Measurements from ENCODE around the gene TEDC2.

TEDC2 gene

DNA sequence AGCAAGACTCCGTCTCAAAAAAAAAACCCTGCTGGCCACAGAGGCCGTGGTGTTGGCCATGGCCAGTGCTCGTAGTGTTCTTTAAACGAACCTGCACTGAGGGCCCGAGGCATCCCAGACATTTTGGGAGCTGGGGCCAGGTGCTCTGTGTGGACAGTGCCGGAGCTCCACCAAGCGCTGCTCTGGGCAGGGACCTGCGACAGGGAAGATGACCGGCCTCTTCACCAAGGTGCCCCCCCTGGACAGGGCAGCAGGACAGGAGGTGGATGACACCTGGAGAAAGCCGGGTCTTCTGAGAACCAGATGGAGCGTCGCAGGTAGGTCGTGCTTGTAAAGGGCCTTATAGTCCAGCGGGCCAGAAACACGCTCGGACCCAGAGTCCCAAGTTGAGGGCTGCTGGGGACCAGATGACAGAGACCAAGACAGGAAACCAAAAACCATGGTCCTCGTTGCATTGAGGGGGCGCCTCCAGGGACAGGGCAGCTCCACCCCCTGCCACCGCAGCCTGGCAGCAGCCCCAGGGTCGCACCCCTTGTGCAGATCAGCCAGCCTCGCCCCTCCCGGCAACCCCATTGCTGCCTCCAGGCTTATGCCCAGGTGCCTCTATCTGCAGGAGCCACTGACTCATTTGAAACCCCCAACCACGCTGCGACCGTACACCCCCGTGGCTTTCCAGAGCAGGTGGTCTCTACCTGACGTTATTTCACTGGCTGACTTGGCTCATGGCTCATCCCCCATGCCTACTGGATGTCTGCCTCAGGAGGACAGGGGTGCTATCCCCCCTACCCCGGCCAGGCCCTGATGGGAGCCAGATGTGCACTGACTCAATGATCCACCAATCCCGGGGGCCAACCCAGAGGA is 7.0 kb downstream of the TEDC2 start:
- no peak for TF ChIP-seq CTCF (IDR thresholded peaks at IDR 0.05; ENCODE audit: unreplicated experiment in 3 of 3)
- H3K27me3 Mint-ChIP-seq (ENCODE audit: low read depth), result no peaks in the 10 kb centered on the region

DNA sequence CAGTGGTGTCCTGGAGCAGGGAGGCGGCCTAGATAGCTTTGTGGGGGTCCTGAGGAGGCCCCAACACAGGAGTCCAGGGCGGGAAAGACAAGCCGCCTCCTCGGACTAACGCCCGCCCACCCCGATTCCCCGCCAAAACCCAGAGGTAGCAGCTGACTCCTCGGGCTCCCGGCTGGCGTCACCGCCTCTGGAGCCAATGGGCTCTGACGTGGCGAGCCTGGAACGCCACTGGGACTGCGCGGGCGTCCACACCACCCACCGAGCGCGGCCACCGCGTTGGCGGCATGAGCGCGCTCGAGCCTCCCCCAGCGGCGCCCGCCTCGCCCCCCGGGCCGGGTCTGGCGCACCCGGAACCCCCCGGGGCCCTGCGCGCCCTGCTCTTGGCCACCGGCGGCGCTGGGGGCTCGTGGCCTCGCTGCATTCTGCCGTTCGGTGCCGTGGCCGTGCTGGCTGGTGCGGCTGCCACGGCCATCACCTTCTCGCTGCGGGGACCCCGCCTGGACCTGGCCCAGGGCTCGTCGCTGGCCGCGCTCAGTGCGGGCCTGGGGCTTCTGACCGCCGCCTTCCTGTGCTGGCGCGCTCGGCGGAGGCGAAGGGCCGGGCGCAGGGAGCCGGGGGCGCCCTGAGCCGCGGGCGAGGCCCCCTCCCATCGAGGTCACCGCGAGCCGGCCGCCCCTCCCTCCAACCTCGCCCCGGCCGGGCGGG is 7.8 kb downstream of the TEDC2 start:
- peaks cover 13% of the 10 kb centered on the region for H3K4me1 Mint-ChIP-seq
- H3K27me3 Mint-ChIP-seq (ENCODE audit: low read depth), result no peaks in the 10 kb centered on the region
- TF ChIP-seq CTCF (IDR thresholded peaks at IDR 0.05; ENCODE audit: unreplicated experiment in 3 of 3), result peak; percentile 13 to 20 (median 15)
- no peaks in the 10 kb centered on the region for H3K36me3 Mint-ChIP-seq (ENCODE audit: low read depth)
- peak overlapping the region; percentile 59 to 80 (median 78) for H3K27ac Mint-ChIP-seq
- H3K4me3 Mint-ChIP-seq, result peak overlapping the region; percentile 75 to 81 (median 79)
- no peaks in the 10 kb centered on the region for H3K9me3 Mint-ChIP-seq

More for the DNA sequence above, 7.0 kb downstream of the TEDC2 start:
- peak overlapping the region; percentile 59 to 80 (median 78) for H3K27ac Mint-ChIP-seq
- H3K36me3 Mint-ChIP-seq (ENCODE audit: low read depth), result no peaks in the 10 kb centered on the region
- peaks cover 13% of the 10 kb centered on the region for H3K4me1 Mint-ChIP-seq
- H3K9me3 Mint-ChIP-seq, result no peaks in the 10 kb centered on the region
- peak overlapping the region; percentile 51 to 72 (median 64) for H3K4me3 Mint-ChIP-seq

DNA sequence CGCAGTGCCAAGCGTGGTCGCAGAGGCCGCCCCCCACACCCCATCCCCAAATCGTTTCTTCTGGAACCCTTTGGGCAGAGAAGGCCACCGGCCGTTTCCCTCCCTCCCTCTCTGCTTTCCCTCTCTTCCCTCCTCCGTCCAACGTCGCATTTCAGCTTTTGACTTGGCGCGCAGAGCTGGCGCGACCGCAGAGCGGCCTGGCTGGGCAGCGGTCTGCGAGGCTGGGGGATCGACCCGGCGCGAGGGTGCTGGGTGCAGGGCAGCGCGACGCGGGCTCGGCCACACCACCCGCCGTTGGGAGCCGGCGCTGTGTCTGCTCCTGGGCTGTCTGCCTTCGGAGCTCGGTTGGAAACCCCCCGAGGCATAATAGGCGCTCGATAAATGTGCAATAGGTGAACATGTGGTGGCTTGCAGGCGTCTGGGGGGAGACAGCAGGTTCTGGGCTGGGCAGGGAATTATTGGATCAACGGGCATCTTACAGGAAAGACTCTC is 8.4 kb downstream of the TEDC2 start:
- Mint-ChIP-seq H3K36me3 (ENCODE audit: low read depth) (no peaks in the 10 kb centered on the region), H3K4me3 (peak overlapping the region; percentile 75 to 81 (median 79)), H3K27me3 (ENCODE audit: low read depth) (no peaks in the 10 kb centered on the region), H3K4me1 (peaks cover 18% of the 10 kb centered on the region), H3K27ac (peak overlapping the region; percentile 50 to 83 (median 76)), H3K9me3 (no peaks in the 10 kb centered on the region)
- TF ChIP-seq CTCF (IDR thresholded peaks at IDR 0.05; ENCODE audit: unreplicated experiment in 3 of 3), result no peak

- peaks cover 19% of the 10 kb centered on the region for H3K4me1 Mint-ChIP-seq
- peak overlapping the region; percentile 50 to 86 (median 83) for H3K27ac Mint-ChIP-seq
- no peaks in the 10 kb centered on the region for H3K9me3 Mint-ChIP-seq
- TF ChIP-seq CTCF (IDR thresholded peaks at IDR 0.05; ENCODE audit: unreplicated experiment in 3 of 3), result no peak
- H3K27me3 Mint-ChIP-seq (ENCODE audit: low read depth), result no peaks in the 10 kb centered on the region
- peak overlapping the region; percentile 75 to 81 (median 79) for H3K4me3 Mint-ChIP-seq
- no peaks in the 10 kb centered on the region for H3K36me3 Mint-ChIP-seq (ENCODE audit: low read depth)
Measured at GRCh38 chr16:2468725-2469398, 9.0 kb downstream of the TEDC2 start.

DNA sequence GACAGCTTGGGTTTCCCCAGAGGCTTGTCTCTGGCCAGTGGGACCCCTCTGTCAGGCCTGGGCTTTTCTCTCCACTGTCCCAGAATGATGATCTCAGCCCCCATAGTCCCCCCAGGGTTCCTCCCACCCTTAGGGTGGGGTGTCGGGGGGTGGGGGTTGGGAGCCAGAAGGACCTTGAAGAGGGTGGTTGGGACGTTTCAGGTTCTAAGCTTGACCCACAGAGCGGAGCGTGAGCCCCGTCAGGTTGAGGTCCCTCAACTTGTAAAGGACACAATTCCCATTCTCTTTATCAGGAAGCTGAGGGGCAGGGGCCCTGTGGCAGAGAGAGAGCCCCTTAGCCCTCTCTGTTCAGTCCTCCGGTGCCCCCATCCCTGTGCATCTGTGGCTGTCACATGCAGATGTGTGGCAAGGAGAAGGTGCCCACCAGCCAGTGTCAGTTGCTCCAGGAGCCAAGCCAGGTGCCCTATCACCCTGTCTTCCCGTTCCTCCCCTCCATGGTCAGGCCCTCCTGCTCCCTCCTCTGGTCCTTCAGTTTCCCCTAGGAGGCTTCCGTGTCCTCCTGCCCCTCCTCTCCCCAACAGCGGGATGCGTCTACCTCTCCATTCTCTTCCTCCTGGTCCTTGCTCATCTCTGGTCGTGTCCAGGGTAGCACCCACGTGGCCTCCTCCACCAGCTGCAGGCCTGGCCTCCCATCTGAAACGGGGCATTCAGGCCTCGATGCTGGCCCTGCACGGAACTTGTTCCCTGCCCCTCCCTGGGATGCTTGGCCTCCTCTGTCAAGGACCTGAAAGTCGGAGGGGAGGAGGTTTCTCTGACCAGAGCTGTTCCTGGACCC is 9.7 kb downstream of the TEDC2 start:
- Mint-ChIP-seq H3K4me3 (peak overlapping the region; percentile 53 to 71 (median 60)), H3K27ac (peak overlapping the region; percentile 62 to 86 (median 83)), H3K36me3 (ENCODE audit: low read depth) (no peaks in the 10 kb centered on the region), H3K9me3 (no peaks in the 10 kb centered on the region), H3K4me1 (peaks cover 19% of the 10 kb centered on the region), H3K27me3 (ENCODE audit: low read depth) (no peaks in the 10 kb centered on the region)
- no peak for TF ChIP-seq CTCF (IDR thresholded peaks at IDR 0.05; ENCODE audit: unreplicated experiment in 3 of 3)

All from nephron (organoid).